GM06990 (cell line): Measurements from ENCODE around the gene CD164L2.

Source experiments
- DNase-seq: peaks from one replicate; pipeline ENCODE4 v3.0.0-alpha.2; 2011; ENCODE audit not compliant: insufficient read length; ENCODE audit errors: extremely low read depth
- H3K27me3 ChIP-seq: replicated peaks from 2 replicates; pipeline ENCODE4 v1.6.0; 2011; ENCODE audit warnings: low read length; ENCODE audit not compliant: control insufficient read depth, insufficient read depth
- H3K36me3 ChIP-seq: 2 replicates; pipeline ENCODE4 v1.5.1; 2011; ENCODE audit warnings: low read length; ENCODE audit not compliant: control insufficient read depth, insufficient read depth
- H3K4me3 ChIP-seq: replicated peaks from 2 replicates; pipeline ENCODE4 v1.5.1; 2011; ENCODE audit warnings: low read depth, mild to moderate bottlenecking, control low read depth, low read length
- TF ChIP-seq, protein P1 (sequence below): IDR thresholded peaks from 2 replicates; pipeline ENCODE4 v1.5.1; 2011; ENCODE audit warnings: low read length, control low read depth, mild to moderate bottlenecking, inconsistent platforms; ENCODE audit not compliant: insufficient read depth, poor library complexity, severe bottlenecking

The CD164L2 gene

GRCh38 chr1:27394282-27394658 lies 11.1 kb upstream of the CD164L2 start:
- TF ChIP-seq, protein P1, sequence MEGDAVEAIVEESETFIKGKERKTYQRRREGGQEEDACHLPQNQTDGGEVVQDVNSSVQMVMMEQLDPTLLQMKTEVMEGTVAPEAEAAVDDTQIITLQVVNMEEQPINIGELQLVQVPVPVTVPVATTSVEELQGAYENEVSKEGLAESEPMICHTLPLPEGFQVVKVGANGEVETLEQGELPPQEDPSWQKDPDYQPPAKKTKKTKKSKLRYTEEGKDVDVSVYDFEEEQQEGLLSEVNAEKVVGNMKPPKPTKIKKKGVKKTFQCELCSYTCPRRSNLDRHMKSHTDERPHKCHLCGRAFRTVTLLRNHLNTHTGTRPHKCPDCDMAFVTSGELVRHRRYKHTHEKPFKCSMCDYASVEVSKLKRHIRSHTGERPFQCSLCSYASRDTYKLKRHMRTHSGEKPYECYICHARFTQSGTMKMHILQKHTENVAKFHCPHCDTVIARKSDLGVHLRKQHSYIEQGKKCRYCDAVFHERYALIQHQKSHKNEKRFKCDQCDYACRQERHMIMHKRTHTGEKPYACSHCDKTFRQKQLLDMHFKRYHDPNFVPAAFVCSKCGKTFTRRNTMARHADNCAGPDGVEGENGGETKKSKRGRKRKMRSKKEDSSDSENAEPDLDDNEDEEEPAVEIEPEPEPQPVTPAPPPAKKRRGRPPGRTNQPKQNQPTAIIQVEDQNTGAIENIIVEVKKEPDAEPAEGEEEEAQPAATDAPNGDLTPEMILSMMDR = no peak

GRCh38 chr1:27393641-27394281 lies 10.6 kb upstream of the CD164L2 start:
- Histone ChIP-seq H3K4me3 (no peak overlapping the region), H3K27me3 (no peaks in the 10 kb centered on the region), H3K36me3 (no peaks in the 10 kb centered on the region)
- TF ChIP-seq, protein P1 = no peak
- DNase-seq = no peak

More at GRCh38 chr1:27394282-27394658, 11.1 kb upstream of the CD164L2 start:
- Histone ChIP-seq H3K36me3 (no peaks in the 10 kb centered on the region), H3K27me3 (no peaks in the 10 kb centered on the region), H3K4me3 (no peak overlapping the region)
- DNase-seq = no peak

DNA sequence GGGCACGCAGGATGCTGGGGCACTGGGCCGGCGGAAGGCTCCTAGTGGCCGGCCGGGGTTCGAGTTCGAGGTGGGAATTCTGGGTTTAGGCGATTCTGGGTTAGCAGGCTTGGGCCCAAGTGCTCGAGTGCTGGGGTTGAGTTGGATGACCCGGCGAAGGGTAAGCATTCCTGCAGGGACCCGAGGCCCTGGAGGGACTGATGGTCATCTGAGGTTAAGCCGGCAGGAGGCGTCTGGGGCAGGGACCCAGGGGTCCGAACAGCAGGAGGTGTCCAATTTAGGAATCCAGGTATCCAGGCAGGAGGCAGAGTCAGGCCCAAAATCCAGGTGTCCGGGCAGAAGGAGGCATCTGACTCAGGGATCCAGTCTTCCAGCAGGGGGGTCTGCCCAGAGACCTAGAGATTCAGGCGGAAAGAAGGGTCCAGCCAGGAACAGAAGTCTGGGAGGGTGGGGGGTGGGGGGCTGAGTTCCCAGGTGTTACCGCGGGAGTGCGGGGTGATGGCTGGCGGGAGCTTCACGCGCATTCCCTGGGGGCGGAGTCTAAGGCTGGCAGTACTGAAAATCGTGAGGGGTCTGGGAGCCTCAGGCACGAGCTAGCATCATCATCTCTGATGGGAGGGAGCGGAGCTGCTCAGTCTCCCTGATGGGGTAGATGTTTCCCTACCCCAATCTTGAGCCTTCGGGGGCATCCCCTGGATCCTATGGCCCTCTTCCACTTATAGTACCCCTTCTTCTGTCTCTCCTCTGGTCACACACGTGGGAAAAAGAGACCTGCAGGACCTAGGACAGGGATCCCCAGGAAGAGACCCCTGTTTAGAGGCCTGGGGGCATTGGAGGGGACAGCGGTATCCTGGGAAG lies 9.9 kb upstream of the CD164L2 start:
- H3K27me3 ChIP-seq = no peaks in the 10 kb centered on the region
- TF ChIP-seq, protein P1 = peak; percentile 32
- peak overlapping the region; percentile 66 for H3K4me3 ChIP-seq
- H3K36me3 ChIP-seq = no peaks in the 10 kb centered on the region
- no peak for DNase-seq

DNA sequence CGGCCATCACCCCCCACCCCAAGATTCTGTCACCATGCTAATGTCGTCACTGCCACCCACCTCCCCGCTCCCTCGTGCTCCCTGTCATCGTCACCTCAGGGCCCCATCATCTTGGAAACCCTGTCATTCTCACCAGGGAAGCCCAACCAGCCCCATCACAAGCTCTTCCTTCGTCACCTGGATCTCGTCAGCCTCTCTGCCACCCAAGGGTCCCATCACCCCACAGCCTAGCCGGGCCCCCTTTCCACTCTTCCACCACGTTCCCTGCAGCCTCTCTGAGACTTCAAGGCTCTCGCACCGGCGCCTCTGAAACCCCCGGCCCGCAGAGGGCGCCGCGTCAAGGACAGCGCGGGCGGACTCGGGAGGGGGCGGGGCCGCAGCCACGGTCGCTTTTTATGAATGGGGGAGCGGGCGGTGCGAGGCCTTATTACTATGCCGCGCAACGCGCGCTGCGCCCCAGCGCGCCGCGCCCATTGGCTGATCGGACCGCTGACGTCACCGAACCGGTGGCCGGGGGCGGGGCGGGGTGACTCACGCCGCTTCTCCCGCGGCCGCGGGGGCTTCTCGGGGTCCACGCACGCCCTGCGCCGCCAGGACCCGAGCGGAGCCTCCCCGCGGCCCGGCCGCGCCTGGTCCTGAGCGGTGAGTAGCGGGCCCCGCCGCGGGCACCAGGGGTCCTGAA lies 9.1 kb upstream of the CD164L2 start, which contains the start of gene GPR3:
Gene GPR3 (plus strand): TSS at position 527 of the 682 bp plus-strand sequence. CDS start 1,177 bp downstream, outside the sequence.
- DNase-seq = peak; percentile 93
- Histone ChIP-seq H3K27me3 (no peaks in the 10 kb centered on the region), H3K36me3 (no peaks in the 10 kb centered on the region), H3K4me3 (peak within 1 kb of the TSS; percentile 66)
- TF ChIP-seq, protein P1 = peak; percentile 79

GRCh38 chr1:27391511-27392095 lies 8.5 kb upstream of the CD164L2 start:
- DNase-seq = no peak
- H3K36me3 ChIP-seq = no peaks in the 10 kb centered on the region
- peak overlapping the region; percentile 1; the same call in 1 of the 2 replicates for H3K4me3 ChIP-seq
- TF ChIP-seq, protein P1 = no peak
- no peaks in the 10 kb centered on the region; the same call in 1 of the 2 replicates for H3K27me3 ChIP-seq
